GM12878 (cell line): ENCODE results near the gene ZFP3. TPM values are rescaled to one million over a fixed set of nuclear protein-coding genes. Genes with fewer than 3 reads are reported as not detected.

ENCODE experiments used
- ATF2 ChIP-seq: IDR thresholded peaks from 2 replicates; pipeline ENCODE4 v1.6.1; 2012; ENCODE audit warnings: low read length, inconsistent platforms
- CUX1 ChIP-seq: IDR thresholded peaks from 2 replicates; pipeline ENCODE4 v1.6.1; 2012; ENCODE audit warnings: improper control_type of control experiment, low read depth, low read length; ENCODE audit not compliant: insufficient replicate concordance
- ETV6 ChIP-seq, 2 experiments: fragments of 450-650 bp in 1 of 2; IDR thresholded peaks in 1 of 2; conservative IDR thresholded peaks in 1 of 2; 2 replicates each; pipeline ENCODE4 v1.6.1; 2014; ENCODE audit warnings: antibody characterized with exemption in 1 of 2, borderline replicate concordance in 1 of 2, low read depth in 1 of 2, mild to moderate bottlenecking in 1 of 2, moderate library complexity in 1 of 2
- FOXM1 ChIP-seq: IDR thresholded peaks from 2 replicates; pipeline ENCODE4 v1.6.1; 2012; ENCODE audit warnings: low read depth, mild to moderate bottlenecking, inconsistent platforms, low read length, moderate library complexity
- JUNB ChIP-seq: IDR thresholded peaks from 2 replicates; pipeline ENCODE4 v1.6.1; 2016; ENCODE audit warnings: antibody characterized with exemption, mild to moderate bottlenecking
- RELB ChIP-seq: fragments of 450-650 bp; IDR thresholded peaks from 2 replicates; pipeline ENCODE4 v1.6.1; 2017; ENCODE audit warnings: low read depth, mild to moderate bottlenecking, moderate library complexity
- SIN3A ChIP-seq: IDR thresholded peaks from 2 replicates; pipeline ENCODE4 v1.6.1; 2012; ENCODE audit warnings: low read depth, low read length, improper control_type of control experiment
- ZNF217 ChIP-seq: fragments of 450-650 bp; IDR thresholded peaks from 2 replicates; pipeline ENCODE4 v1.6.1; 2017; ENCODE audit warnings: antibody characterized with exemption, mild to moderate bottlenecking
- ZNF384 ChIP-seq: IDR thresholded peaks from 2 replicates; pipeline ENCODE4 v1.6.1; 2012; ENCODE audit warnings: low read depth, mild to moderate bottlenecking, low read length, improper control_type of control experiment, borderline replicate concordance
- polyA plus RNA-seq, 11 experiments: library from polyadenylated mRNA; depleted of rRNA in 4 of 11; unstranded in 6 of 11; stranded (reverse) in 5 of 11; fragments of >200 nt; fragmentation: Nextera tagmentation in 4 of 11; fragmentation: Illumina TruSeq in 1 of 11; extraction: Ambion mirVana in 4 of 11; extraction: Trizol in 1 of 11; gene quantifications; 1 replicate in 1 of 11; 2 replicates in 10 of 11; pipeline versions ENCODE4 v1.2.1 to v1.2.3, GENCODE V29; 2011 to 2016; ENCODE audit warnings: inconsistent platforms in 2 of 11, missing spikeins in 2 of 11, low read depth in 1 of 11
- total RNA-seq, 4 experiments: library from RNA; depleted of rRNA in 3 of 4; stranded (reverse); fragments of >200 nt in 3 of 4; fragmentation: Illumina TruSeq in 1 of 4; extraction: Trizol in 1 of 4; gene quantifications; 2 replicates each; pipeline versions ENCODE4 v1.2.1 to v1.2.3, GENCODE V29; 2013 to 2021

The ZFP3 gene
- total and polyA plus RNA-seq, 10 of the 15 experiments (the other 5 are each of a cell fraction or from before 2014, with no cell fraction given) = 0.37 to 4.1 (median 1.6) TPM

- TF ChIP-seq RELB (0 out of 2 replicates have a peak, but pooled peaks have one; percentile 18), SIN3A (no peak), ZNF217 (no peak), ETV6 (conservative IDR thresholded peaks at IDR 0.05 in 1 of 2, IDR thresholded peaks at IDR 0.05 in 1 of 2; ENCODE audit: borderline replicate concordance in 1 of 2, low read depth in 1 of 2) (no peak), ATF2 (no peak), CUX1 (no peak), FOXM1 (no peak), JUNB (no peak), ZNF384 (no peak)
These were observed 46.7 kb upstream of the ZFP3 start (continued) for GRCh38 chr17:5031365-5032082.
